Ramos (cell line): ENCODE results near the gene INCA1.

Experiments used
- in situ Hi-C: fragments of 300-500 bp; cut with MboI; formaldehyde crosslinking; loops from one replicate; pipeline ENCODE4 v1.14.3; 2022; ENCODE audit warnings: low sequenced_read_pairs; ENCODE audit not compliant: unreplicated experiment

Gene INCA1

DNA sequence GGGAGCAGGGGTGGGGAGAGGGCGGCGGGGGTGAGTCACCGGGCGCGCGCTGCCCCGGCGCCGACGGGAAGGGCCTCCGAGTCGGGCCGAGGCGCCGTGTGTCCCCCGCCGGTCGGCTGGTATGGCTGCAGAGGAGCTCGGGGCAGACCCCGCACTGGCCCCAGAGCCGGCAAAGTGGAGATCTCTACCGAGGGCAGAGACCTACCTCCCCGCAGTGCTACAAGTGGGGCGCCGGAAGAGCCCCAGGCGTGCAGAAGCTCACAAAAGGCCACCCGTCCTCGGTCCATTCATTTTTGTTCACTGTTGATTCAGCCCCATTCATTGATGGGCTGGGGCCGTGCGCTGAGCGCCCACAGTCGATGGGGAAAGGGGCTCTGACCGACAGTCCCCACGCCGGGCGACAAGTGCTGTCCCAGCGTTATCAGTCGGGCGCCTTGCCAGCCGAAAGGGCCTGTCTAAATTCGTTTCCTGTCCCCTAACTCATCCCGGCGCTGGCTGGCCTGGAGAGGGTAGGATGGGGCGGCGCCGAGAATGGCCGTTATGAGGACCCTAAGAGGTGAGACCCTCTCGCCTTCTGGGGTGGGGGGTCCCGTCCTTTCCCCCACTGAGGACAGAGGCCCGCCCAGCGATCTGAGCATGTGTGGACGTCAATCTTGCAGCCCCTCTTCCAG is 47.1 kb downstream of the INCA1 start:
- in situ Hi-C loops = no loop called here

DNA sequence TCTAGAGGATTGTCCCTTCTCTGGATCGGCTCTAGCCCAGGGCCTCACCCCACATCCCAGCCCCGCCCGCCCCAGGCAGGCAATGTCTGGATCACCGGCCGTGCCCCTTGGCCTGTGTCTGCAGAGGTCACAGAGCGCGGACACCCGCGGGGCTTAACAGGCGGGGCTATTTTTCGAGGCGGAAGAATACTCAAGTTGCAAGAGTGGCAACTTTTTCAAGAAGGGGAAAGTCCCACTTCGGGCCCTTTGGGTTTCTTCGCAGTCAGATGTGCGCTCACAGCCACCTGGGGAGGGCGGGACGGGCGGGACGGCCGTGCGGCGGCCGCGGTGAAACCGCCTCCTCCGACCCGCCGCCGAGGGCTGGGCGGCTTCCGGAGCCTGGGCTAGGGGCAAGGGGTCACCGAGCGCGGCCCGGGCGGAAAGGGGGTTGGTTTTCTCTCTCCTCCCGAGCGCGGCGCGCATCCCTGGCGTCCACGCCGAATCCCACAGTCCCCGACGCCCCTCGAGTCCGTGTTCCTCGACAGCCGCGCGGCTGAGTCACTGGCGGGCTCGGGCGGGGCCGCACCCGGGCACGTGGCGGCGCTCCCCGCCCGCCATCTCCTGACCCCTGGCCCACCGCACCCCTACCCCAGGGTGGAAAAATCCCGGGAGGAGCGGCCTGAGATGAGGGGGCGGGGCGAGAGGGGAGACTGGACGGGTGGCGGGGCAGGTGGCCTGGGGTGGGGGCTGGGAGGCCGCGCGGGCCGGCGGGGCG is 47.8 kb downstream of the INCA1 start:
- in situ Hi-C loops = no loop called here

DNA sequence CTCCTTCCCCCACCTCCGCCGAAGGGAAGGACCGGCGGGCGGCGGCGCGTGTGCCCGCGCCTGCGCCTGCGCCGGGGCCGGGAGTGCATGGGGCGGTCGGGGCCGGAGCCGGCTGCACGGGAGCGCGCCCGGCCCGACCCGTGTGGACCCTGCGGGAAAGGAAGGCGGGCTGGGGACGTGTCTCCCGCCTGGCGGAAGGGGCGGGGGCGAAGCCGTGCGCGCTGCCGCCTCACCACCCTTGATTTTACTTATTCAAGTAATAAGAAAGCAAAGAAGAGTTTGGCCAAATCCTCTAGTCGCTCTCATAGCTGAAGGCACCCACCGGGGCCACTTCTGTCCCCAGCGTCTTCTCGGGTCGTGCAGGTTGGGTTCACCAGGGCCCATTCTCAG is 48.4 kb downstream of the INCA1 start:
- in situ Hi-C loops = no loop called here

DNA sequence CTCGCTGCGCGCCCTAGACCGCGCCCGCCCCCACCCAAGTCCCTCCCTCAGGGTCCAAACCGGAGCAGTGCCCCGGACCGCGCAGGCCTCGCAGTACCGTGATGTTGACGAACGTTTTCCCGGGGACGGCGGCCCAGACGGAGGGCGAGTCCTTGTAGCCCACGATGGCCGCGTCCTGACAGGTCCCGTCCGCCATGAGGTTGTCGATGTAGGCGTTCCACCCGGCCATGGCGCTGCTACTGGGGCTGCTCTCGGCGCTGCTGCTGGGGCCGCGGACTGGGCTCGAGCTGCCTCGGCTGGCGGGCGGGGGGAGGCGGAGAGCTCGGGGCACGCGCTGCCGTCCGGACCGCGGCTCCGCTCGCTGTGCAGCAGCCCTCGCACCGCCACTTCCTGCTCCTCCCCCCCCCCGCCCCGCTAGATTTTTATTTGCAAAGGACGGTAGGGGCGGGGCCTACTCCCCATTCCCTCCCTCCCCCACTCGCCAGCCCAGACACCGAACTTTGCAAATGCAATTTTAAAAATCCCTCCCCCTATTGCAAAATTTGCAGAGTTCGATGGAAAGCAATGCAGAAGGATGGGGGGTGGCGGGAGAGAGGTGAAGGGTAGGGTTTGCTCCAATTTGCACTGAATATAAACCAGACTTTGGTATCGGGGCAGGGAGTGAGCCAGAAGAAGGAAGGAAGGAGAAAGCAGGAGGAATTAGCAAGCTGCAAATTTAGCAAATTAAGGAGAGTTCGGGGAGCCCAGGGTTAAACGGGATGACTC is 49.0 kb downstream of the INCA1 start, which contains the start of gene PFN1:
TSS of gene PFN1 (minus strand) at position 365 of the 765 bp plus-strand sequence. CDS start at position 229, 136 bp downstream.
- in situ Hi-C loops = no loop called here

DNA sequence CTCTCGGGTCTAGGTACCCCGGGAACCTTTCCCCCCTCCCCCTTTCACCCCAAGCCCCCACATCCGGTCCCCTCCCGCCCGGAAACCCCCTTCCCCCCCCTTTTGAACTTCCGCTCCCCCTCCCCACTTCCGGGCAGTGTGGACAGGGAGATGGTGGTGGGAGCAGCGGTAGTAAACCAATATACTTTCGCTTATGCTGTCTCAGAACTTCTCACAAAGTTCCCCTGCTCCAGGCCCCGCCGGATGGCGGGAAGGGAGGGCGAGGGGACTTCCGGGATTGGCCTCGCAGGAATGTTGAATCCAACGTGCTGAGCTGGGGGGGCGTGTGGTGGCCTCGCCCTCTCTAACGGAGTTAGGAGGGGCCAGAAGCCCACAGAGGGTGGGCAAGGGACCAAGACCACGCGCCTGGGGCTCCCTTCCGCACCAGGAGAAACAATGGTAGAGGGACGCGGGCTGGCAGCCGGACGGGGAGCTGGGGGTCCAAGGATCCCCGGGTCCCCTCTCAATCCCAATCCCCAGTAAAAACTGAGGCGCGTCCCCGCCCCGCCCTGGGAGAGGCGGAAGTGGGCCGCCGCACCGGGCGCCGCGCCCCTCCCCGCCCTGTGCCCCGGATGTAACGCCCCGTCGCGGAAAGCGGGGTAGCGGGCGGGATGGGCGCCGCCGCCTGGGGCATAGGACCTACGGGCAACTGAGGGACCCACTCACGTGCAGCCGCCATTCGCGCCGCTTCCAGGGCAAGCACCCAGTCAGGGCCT is 49.7 kb downstream of the INCA1 start:
- in situ Hi-C loops = no loop called here

DNA sequence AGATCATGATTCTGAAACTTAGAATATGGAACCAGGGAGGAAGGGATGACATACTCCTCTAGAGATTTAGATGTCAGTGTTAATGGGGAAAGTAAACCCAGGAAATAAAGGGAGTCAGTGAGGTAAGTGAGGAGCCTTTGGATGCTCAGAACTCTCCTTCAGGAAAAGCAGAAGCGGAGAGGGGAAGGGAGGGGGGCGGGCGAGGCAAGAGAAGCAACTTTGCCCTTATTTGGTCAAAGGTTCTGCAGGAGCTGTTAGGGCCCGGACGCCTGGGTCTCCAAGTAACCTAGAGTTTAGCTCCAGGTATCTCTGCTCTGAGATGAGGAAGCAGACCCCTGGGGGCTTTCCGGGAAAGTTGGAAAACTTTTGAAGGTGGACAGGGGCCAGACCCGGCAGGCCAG is 50.3 kb downstream of the INCA1 start:
- in situ Hi-C loops = no loop called here

DNA sequence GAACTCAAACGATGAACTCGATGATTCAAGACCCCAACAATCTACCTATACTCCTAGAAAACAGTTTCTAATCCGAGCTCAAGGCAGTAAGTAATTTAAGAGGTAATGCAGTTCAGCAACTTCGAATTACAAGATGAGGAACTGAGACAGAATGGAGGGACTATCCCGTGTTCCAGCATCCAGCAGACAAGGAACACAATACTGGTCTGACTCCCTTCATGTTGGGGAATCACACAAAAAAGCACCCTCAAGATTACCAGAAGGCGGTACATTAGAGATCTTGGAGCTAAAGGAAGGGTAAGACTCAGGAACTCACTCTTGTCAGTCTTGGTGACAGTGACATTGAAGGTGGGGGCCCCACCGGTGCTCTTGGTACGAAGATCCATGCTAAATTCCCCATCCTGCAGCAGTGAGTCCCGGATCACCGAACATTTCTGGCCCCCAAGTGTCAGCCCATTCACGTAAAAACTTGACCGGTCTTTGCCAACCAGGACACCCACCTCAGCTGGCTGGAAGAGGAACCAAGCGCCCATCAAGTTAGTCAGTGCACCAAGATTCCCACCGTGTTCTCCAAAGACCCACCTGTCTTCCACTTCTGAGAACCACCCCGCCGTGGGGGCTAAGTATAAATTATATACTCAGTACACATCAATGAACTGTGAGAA is 50.9 kb downstream of the INCA1 start:
- in situ Hi-C loops = no loop called here

DNA sequence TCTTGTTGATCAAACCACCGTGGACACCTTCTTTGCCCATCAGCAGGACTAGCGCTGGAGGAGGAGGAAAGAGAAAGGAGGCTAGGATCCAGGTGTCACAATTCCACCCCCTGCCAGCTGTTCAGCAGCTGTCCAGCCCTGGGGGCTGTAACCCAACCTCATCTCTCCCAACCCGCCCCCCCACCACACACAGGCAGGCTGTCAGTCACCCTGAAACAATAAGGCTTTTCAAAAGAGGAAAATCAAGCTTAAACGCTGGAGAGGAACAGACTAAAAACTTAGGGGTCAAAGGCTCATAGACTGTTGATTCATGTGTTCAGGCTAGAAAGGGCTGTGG is 51.4 kb downstream of the INCA1 start:
- in situ Hi-C loops = no loop called here

DNA sequence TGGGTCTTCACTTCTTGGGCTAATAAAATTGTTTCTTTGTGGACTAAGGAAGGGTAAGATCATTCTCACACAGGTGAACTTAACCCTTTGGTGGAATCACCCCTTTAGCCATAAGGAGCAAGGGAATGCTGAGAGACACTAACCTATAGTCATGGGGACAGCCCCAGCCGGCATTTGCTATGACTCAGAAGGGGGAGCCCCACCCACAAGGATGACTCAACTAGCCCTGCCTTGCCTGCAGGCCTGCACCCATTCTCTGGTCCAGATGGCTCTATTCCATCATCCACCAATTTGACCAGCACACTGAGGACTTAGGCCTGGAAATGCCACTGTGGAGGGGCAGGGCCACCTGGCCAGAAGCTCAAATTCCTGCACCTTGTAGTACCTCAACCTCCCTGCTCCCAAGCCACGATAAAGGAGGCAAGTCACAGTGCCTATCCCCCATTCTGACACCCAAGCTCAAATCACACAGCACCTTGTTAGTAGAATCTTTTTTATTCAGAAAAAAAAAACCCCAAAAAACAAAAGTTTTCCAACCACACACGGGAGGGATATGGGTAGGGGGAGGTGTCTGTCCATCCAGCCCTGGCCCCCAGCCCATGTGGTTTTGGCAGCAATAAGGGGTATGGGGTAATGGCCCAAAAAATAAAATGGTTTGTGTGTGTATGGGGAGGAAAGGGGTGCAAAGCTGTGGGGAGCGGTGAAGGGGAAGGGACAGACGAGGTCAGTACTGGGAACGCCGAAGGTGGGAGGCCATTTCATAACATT is 52.0 kb downstream of the INCA1 start:
- in situ Hi-C loops = no loop called here

DNA sequence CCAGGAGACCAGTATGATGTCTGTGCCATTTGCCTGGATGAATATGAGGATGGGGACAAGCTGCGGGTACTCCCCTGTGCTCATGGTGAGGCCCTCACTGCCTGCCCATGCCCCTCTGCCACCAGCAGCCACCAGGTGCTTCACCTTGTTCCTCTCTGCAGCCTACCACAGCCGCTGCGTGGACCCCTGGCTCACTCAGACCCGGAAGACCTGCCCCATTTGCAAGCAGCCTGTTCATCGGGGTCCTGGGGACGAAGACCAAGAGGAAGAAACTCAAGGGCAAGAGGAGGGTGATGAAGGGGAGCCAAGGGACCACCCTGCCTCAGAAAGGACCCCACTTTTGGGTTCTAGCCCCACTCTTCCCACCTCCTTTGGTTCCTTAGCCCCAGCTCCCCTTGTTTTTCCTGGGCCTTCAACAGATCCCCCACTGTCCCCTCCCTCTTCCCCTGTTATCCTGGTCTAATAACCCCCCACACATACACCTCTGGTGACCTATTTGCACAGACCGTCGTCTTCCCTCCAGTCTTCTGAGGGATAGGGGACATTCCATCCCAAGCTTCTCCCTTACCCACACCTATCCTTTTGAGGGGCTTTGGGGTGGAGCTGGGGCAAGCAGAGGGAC is 52.7 kb downstream of the INCA1 start:
- in situ Hi-C loops = no loop called here

DNA sequence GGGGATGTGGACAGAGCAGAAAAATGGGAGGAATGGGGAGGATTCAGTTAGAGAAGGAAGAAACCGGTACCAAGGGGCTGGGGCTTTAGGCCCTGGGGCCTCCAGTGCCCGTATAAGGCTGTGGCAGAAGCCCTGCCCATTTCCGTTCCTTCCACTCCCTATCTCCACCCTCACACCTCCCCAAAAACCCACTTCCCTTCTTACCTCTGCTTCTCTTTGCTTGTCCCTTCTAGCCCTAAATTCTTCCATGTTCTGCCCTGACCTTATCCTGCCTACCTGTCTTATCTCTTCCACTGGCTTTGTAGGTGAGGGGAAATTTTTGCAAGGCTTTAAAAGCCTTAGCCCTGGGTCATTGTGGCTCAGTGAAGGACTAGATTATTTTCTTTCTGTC is 53.2 kb downstream of the INCA1 start:
- in situ Hi-C loops = no loop called here

DNA sequence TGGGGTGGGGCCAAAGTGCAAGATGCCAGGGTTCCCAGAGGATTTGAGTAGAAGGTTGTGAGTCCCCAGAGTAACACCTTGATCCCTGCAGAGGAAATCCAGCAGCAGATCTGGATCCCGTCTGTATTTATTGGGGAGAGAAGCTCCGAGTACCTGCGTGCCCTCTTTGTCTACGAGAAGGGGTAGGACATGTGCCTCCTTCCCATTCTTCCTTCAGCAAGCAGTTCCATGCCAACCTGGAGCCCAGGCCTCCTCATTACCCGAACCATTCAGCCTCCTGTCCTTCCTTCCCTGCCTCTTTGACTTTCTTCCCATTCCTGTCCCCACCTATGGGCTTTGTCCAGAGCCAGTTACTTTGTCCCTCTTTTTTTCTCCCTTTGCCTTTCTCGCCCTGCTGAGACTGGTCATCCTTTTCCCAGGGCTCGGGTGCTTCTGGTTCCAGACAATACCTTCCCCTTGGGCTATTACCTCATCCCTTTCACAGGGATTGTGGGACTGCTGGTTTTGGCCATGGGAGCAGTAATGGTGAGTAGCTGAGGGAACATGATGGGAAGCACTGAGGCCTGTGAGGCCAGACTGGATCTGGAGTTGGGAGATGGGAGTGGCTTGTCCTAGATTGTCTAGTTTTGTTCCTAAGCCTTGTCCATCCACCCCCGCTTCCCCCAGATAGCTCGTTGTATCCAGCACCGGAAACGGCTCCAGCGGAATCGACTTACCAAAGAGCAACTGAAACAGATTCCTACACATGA is 54.4 kb downstream of the INCA1 start:
- in situ Hi-C loops = no loop called here

DNA sequence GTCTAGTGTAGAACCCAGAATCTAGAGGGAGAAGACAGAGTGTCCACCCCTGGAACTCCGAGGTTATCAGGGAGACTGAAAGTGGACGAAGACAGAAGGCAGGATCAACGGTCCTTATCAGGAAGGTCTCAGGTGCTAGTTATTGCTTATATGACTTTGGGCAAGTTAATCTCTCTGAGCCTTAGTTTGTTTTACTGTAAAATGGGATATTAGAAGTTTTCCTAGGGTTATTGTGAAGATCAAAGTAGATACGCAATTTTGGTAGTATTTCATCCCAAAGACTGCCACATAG is 56.1 kb downstream of the INCA1 start:
- in situ Hi-C loops = no loop called here

DNA sequence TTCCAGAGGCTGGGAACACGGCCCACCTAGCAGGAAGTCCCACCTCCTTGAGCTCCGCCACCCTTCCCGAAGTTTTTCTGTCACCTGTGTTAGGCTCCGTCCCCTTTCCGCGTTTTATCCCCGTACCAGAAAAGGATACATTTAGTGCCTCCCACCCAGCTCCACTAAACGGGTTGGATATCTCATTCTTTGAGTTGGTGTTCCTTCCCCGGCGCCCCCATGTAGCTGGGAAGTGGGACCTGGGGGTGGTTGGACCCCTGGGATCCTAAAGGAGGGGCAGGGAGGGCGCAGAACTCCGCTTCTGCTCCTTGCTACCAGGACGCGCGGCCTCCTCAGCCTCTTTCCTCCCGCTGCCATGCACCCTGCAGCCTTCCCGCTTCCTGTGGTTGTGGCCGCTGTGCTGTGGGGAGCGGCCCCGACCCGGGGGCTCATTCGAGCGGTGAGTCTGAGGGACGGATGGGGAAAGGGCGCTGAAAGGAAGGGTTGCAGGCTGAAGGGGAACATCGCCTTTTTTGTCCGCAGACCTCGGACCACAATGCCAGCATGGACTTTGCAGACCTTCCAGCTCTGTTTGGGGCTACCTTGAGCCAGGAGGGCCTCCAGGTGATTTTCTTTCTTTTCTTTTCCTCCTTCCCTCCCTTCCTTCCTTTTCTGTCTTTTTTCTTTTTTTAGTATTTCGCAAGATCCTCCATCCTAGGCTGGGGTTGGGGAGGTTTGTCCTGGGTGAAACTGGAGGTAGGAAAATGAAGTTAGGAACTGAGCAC is 56.6 kb downstream of the INCA1 start:
- in situ Hi-C loops = no loop called here

DNA sequence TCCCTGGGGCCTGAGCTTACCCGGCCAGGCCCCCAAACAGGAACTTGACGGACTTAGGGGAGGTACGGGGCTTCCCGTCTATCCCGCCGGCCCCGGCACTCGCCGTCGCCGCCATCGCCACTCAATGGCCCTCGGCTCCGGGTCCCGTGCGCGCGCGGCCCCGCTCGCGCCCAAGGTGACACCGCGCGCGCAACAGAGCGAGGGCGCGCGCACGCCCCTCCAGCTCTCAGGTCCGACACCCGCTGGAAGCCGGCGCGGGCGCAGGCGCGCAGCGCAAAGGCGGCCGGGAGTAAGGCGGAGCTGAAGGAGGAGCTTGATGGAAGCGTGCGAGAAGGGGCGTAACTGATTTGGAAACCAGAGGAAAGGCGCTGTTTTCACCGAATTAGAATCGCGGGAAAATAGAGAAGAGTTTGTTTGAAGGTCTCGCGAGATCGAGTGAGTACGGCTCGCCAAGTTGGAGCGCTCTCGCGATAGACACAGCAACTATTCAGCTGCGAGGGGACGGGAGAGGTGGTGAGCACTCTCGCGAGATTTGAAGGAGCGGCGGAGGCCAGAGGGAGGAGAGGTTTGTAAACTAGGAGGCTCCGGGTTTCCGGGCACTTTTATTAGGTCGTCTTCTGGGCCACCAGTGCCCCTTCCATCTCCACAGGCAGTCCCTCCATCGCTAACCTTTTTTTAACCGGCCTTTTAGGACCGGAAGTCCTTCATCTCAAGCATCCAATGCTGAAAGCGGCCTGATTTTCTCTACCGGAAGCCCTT is 57.3 kb downstream of the INCA1 start, which contains the start of the genes RNF167 and SLC25A11:
TSS of gene RNF167 (plus strand) at position 473 of the 759 bp plus-strand sequence. CDS start 642 bp downstream, outside the sequence.
TSS of gene SLC25A11 (minus strand) at position 251 of the 759 bp plus-strand sequence. CDS start at position 115, 136 bp downstream.
- in situ Hi-C loops = no loop called here

DNA sequence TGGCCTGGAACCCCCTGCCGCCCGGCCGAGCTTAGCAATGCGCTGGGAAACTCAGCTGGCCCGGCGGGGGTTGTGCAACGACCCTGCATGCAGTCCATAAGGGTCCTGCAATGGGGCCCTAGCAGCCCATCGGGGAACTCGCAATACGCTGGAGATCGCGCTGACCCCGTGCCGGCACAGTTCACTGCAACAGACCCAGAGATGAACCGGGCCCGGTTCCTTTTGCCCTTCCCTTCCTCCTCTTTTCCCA is 57.9 kb downstream of the INCA1 start:
- in situ Hi-C loops = no loop called here
